HUES64 (cell line): ENCODE results near the gene RET.
"Not testable (repeated sequence)": the region's sequence is repeated elsewhere in the genome, so short reads cannot be mapped to it uniquely, and the experiment has no call there.

Experiments
- H3K27ac ChIP-seq: 2 replicates; pipeline ENCODE4 v1.7.0; 2013; ENCODE audit warnings: low read depth, low read length, inconsistent platforms
- H3K27me3 ChIP-seq: 2 replicates; pipeline ENCODE4 v1.6.1; 2013; ENCODE audit warnings: mild to moderate bottlenecking, low read length; ENCODE audit not compliant: insufficient read depth
- H3K36me3 ChIP-seq: 2 replicates; pipeline ENCODE4 v1.6.1; 2013; ENCODE audit warnings: mild to moderate bottlenecking, low read length; ENCODE audit not compliant: insufficient read depth
- H3K4me1 ChIP-seq: 2 replicates; pipeline ENCODE4 v1.6.1; 2013; ENCODE audit warnings: mild to moderate bottlenecking, low read length, moderate library complexity; ENCODE audit not compliant: insufficient read depth
- H3K4me3 ChIP-seq: 2 replicates; pipeline ENCODE4 v1.5.1; 2013; ENCODE audit warnings: mild to moderate bottlenecking, low read length, moderate library complexity
- H3K9ac ChIP-seq: 2 replicates; pipeline ENCODE4 v1.6.1; 2013; ENCODE audit warnings: mild to moderate bottlenecking, low read depth, low read length
- H3K9me3 ChIP-seq: 2 replicates; pipeline ENCODE4 v1.6.1; 2013; ENCODE audit warnings: low read depth, low read length; ENCODE audit not compliant: insufficient read depth
- WGBS: fragments of 150-250, 120-280 bp; methylation state at CpG from one replicate; pipeline ENCODE4 v1.1.7; 2013; ENCODE audit warnings: missing lambda C conversion rate; 5-methylcytosine and 5-hydroxymethylcytosine counted together

Gene RET

DNA sequence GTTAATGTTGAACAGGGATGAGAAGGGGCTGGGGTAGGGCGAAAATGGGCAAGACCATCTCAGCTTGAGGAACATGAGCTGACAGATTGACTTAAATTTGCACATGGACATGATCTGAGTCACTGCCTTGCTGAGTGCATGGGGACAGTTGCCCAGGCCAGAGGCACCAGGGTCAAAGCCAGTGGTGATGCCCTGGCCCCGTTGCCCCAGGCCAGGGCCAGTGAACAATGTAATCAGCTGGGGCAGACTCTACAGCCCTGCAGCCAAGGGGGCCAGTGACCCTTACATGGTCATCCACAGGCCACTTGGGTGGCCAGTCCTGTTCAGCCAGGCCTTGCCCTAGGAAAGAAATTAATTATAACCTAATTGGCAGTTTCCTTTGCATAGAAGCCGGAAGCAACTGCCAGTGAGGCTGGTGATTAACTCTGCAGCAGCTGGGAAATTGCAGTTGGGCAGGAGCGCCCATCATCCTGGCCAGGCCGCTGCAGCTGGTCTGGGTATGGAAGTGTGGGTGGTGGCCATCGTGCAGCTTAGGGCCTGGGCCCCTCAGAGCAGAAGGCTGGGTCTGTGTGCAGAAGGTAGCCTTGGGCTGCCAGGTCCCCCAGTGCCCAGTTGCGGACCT, 9.6 kb downstream of the RET start:
- H3K27ac ChIP-seq, result no peak overlapping the region
- no peaks in the 10 kb centered on the region; the same call in 1 of the 2 replicates for H3K4me1 ChIP-seq
- H3K9ac ChIP-seq, result no peak overlapping the region
- WGBS, result 90% methylated on average over 7 of the region's 7 CpGs
- H3K27me3 ChIP-seq, result no peaks in the 10 kb centered on the region
- no peak overlapping the region for H3K4me3 ChIP-seq
- no peaks in the 10 kb centered on the region for H3K36me3 ChIP-seq
- H3K9me3 ChIP-seq, result no peaks in the 10 kb centered on the region

DNA sequence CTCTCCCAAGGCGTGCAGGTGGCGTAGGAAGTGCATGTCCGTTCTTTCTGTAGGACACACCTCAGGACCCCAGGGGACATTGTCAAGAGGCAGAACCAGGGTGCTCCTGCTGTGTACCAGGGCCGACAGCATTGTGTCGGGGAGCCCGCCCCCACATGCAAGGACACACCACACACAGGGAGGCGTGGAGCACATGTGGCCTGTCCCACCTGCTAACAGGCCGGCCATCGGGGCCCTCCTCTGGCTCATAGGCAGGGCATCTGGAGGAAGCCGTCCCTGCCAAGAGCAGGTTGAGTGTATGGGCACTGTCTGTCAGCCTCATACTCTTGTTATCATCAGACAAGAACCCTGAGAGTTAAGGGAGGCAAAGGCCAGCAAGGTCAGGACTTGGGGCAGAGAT, 12.7 kb downstream of the RET start:
- Histone ChIP-seq H3K27me3 (no peaks in the 10 kb centered on the region), H3K4me1 (no peaks in the 10 kb centered on the region; the same call in 1 of the 2 replicates), H3K4me3 (no peak overlapping the region), H3K36me3 (no peaks in the 10 kb centered on the region), H3K27ac (no peak overlapping the region), H3K9ac (no peak overlapping the region), H3K9me3 (no peaks in the 10 kb centered on the region)
- 95% methylated on average over 10 of the region's 10 CpGs for WGBS

DNA sequence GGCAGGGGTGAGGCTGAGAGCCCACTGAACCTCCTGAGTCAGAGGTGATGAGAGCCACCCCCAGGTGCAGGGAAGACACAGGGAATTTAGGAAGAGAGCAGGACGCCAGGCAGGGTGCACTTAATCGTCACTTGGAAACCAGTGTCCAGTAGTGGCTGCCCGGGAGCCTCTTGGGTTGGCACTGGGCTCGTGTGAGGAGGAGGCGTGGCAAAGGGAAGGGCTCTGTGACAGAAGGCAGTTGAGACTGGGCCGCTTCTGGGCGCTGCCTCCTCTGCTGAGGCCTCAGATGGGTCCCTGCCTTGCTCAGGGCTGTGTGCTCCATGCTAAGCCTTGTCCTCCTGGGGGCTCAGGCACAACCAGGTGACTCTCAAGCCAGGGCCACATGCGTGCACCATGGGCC, 13.3 kb downstream of the RET start:
- no peaks in the 10 kb centered on the region; the same call in 1 of the 2 replicates for H3K4me1 ChIP-seq
- H3K9ac ChIP-seq, result no peak overlapping the region
- no peaks in the 10 kb centered on the region for H3K36me3 ChIP-seq
- no peaks in the 10 kb centered on the region for H3K27me3 ChIP-seq
- no peaks in the 10 kb centered on the region for H3K9me3 ChIP-seq
- H3K27ac ChIP-seq, result no peak overlapping the region
- 92% methylated on average over 8 of the region's 8 CpGs for WGBS
- no peak overlapping the region for H3K4me3 ChIP-seq

DNA sequence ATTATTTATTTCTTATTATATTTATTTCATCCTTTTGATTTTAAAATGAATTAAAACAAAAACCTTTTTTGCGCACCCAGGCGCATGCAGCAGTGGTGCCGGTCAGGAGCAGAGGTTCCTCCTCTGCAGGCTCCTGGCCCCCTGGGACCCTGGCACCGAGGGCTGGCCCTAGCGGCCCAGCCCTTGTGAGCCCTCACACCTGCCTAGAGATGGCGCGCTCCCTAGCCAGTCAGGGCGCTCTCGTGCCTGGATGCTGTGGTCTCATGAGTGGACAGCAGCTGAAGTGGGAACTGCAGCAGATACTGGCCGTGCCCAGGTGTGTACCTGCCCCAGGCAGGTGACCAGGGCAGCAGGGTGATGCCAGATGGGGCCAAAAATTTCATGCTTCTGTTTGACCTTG, 13.8 kb downstream of the RET start:
- whole genome bisulfite sequencing, result 95% methylated on average over 10 of the region's 10 CpGs
- no peaks in the 10 kb centered on the region for H3K36me3 ChIP-seq
- no peak overlapping the region for H3K4me3 ChIP-seq
- H3K27me3 ChIP-seq, result no peaks in the 10 kb centered on the region
- H3K27ac ChIP-seq, result no peak overlapping the region
- no peaks in the 10 kb centered on the region; the same call in 1 of the 2 replicates for H3K4me1 ChIP-seq
- no peak overlapping the region for H3K9ac ChIP-seq
- H3K9me3 ChIP-seq, result no peaks in the 10 kb centered on the region

DNA sequence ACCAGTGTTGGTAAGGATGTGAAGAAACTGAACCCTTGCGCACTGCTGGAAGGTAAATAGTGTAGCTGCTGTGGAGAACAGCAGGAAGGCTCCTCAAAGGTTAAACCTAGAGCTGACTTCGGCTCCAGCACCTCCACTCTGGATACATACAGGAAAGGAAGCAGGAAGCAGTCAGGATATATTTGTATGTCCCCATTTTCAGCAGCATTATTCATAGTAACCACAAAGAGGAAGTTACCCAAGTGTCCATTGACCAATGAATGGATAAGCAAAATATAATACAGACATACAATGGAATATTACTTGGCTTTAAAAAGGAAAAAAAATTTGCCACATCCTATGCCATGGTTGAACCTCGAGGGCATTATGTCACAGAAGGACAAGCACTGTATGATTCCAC, 15.0 kb downstream of the RET start:
- Histone ChIP-seq H3K4me3 (no peak overlapping the region), H3K9me3 (no peaks in the 10 kb centered on the region), H3K27me3 (no peaks in the 10 kb centered on the region), H3K9ac (no peak overlapping the region), H3K4me1 (no peaks in the 10 kb centered on the region; the same call in 1 of the 2 replicates), H3K36me3 (no peaks in the 10 kb centered on the region), H3K27ac (no peak overlapping the region)
- 95% methylated on average over 3 of the region's 3 CpGs for WGBS

DNA sequence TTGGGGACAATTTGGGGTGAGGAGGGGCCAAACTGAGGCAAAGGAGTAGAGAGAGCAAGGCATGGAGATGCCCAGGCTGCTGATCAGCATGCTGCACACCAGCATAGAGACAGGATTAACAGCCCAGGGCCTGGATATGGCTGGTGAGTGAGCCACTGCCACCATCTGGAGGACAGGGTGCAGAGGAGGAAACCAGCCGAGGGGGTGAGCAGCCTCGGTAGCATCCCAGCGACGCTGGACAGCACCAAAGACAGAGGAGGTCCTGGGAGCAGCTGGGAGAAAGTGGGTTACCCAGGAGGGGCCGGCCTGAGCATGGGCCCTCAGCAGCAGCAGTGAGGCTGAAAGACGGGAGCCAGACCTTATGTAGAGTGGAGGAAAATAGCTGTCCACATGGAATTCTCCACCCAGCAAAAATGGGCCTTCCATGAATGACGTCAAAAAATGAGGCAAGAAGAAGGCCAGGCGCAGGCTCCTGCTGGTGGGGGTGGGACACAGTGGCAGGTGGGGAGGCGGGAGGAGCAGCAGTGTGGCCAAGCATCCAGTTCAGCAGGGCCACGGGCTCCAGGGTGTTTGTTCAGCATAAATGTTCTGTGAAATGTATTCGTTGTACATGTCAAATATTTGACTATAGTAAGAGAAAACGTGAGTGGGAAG, 16.7 kb downstream of the RET start:
- no peak overlapping the region for H3K4me3 ChIP-seq
- no peaks in the 10 kb centered on the region for H3K27me3 ChIP-seq
- H3K36me3 ChIP-seq, result no peaks in the 10 kb centered on the region
- H3K4me1 ChIP-seq, result no peaks in the 10 kb centered on the region; the same call in 1 of the 2 replicates
- 55% methylated on average over 12 of the region's 12 CpGs for WGBS
- H3K9me3 ChIP-seq, result no peaks in the 10 kb centered on the region
- H3K9ac ChIP-seq, result no peak overlapping the region
- no peak overlapping the region for H3K27ac ChIP-seq

DNA sequence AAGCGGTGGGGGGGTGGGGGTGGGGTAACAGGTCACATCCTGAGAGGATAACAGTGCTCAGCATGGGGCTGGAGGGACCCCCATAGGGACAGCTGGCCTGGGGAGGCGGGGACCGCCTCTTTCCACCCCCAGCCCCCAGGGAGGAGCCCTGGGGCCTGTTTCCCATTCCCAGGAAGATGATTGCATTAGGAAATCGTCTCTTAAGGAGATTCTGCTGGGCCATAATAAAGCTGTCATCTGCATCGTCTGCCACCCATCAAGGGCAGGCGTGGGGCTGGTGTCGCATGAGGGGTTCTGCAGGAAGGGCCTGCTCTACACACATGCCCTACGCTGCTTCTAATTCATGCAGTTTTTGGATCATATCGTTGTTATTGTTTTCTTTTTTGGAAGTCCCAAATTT, 17.2 kb downstream of the RET start:
- H3K27me3 ChIP-seq, result no peaks in the 10 kb centered on the region
- H3K9ac ChIP-seq, result no peak overlapping the region
- no peaks in the 10 kb centered on the region for H3K9me3 ChIP-seq
- WGBS, result 76% methylated on average over 9 of the region's 9 CpGs
- no peaks in the 10 kb centered on the region for H3K36me3 ChIP-seq
- no peak overlapping the region for H3K4me3 ChIP-seq
- H3K27ac ChIP-seq, result no peak overlapping the region
- H3K4me1 ChIP-seq, result no peaks in the 10 kb centered on the region

DNA sequence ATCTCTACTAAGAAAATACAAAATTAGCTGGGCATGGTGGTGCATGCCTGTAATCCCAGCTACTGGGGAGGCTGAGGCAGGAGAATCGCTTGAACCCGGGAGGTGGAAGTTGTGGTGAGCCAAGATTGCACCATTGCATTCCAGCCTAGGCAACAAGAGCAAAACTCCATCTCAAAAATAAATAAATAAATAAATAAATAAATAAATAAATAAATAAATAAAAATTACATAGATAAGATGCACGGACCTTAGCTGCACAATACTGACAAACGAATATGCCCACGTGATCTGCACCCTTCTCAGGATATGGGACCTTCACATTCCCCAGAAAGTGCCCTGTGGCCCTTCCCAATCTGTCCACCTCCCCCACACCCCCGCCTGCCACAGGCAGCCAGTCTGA, 22.5 kb downstream of the RET start:
- H3K9me3 ChIP-seq, H3K36me3 ChIP-seq, H3K9ac ChIP-seq, H3K4me1 ChIP-seq, H3K4me3 ChIP-seq, H3K27ac ChIP-seq: not testable (repeated sequence)
- H3K27me3 ChIP-seq, result peaks cover 11% of the 10 kb centered on the region
- WGBS, result 93% methylated on average over 6 of the region's 6 CpGs

DNA sequence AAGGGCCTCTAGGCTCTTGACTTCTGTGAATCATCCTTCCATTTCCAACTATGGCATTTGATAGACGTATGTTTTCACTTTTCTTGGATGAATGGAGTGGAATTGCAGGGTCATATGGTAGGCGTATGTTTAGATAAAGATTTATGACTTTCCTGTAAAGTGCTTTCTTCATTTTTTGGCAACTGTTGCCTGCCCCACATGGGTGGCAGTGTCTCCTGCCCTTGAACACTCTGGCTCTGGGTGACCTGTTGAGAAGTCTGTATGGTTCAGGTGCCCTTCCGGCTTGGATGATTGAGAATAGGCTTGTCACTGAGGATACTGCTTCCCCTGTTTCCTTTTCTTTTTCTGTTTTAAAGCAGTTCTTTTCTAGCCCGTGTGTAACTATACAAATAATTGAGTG, 23.1 kb downstream of the RET start:
- H3K36me3 ChIP-seq, result no peaks in the 10 kb centered on the region
- no peak overlapping the region for H3K9ac ChIP-seq
- H3K27ac ChIP-seq, result no peak overlapping the region
- peaks cover 17% of the 10 kb centered on the region for H3K27me3 ChIP-seq
- no peaks in the 10 kb centered on the region for H3K9me3 ChIP-seq
- H3K4me1 ChIP-seq, result no peaks in the 10 kb centered on the region
- H3K4me3 ChIP-seq, result no peak overlapping the region
- WGBS, result 90% methylated on average over 4 of the region's 4 CpGs

DNA sequence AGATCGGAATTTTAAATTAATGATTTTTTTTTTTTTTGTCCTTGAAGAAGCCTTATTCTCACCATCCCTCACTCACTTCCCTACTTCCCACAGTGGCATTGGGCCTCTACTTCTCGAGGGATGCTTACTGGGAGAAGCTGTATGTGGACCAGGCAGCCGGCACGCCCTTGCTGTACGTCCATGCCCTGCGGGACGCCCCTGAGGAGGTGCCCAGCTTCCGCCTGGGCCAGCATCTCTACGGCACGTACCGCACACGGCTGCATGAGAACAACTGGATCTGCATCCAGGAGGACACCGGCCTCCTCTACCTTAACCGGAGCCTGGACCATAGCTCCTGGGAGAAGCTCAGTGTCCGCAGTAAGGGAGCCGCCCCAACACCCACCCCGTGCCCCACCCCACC, 23.5 kb downstream of the RET start:
- H3K4me1 ChIP-seq, result no peaks in the 10 kb centered on the region
- no peak overlapping the region for H3K27ac ChIP-seq
- 96% methylated on average over 17 of the region's 17 CpGs for WGBS
- no peaks in the 10 kb centered on the region for H3K36me3 ChIP-seq
- H3K27me3 ChIP-seq, result peaks cover 21% of the 10 kb centered on the region
- H3K9ac ChIP-seq, result no peak overlapping the region
- H3K9me3 ChIP-seq, result no peaks in the 10 kb centered on the region
- H3K4me3 ChIP-seq, result no peak overlapping the region

DNA sequence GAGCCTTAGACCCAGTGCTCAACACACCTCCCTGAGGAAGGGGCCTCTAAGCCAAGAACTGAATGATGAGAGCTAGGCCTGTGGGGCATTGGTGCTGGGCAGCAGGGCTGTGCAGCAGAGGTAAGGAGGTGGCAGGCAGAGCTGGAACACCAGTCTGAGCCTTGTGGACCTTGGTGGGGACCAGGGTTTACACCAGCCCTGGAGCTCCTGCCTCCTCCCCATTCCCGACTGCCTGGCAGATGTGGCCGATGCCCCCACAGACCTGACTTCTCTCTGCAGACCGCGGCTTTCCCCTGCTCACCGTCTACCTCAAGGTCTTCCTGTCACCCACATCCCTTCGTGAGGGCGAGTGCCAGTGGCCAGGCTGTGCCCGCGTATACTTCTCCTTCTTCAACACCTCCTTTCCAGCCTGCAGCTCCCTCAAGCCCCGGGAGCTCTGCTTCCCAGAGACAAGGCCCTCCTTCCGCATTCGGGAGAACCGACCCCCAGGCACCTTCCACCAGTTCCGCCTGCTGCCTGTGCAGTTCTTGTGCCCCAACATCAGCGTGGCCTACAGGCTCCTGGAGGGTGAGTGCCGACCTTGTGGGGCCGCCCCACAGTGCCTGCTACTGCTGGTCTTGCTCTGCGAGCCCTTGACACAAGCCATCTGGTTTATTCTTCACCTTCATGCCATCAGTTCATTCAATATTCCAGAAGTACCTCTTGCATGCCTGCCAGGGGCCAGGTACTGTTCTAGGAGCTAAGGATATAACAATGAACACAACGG, 25.4 kb downstream of the RET start:
- Histone ChIP-seq H3K36me3 (no peaks in the 10 kb centered on the region), H3K4me3 (no peak overlapping the region), H3K9ac (no peak overlapping the region), H3K9me3 (no peaks in the 10 kb centered on the region), H3K4me1 (no peaks in the 10 kb centered on the region), H3K27ac (no peak overlapping the region), H3K27me3 (peaks cover 21% of the 10 kb centered on the region)
- 92% methylated on average over 19 of the region's 19 CpGs for WGBS
